22Rv1 (cell line): ENCODE results near the gene CNTNAP3.
"Not testable (repeated sequence)": the region's sequence is repeated elsewhere in the genome, so short reads cannot be mapped to it uniquely, and the experiment has no call there.

Experiments
- ZFX ChIP-seq: fragments of 450-650 bp; IDR thresholded peaks from 2 replicates; pipeline ENCODE4 v1.6.1; 2017; ENCODE audit warnings: antibody characterized with exemption, borderline replicate concordance
- TF ChIP-seq, protein P1 (sequence below): fragments of 450-650 bp; IDR thresholded peaks from 2 replicates; pipeline ENCODE4 v1.5.1; 2017; ENCODE audit warnings: mild to moderate bottlenecking

- TF ChIP-seq, protein P1, sequence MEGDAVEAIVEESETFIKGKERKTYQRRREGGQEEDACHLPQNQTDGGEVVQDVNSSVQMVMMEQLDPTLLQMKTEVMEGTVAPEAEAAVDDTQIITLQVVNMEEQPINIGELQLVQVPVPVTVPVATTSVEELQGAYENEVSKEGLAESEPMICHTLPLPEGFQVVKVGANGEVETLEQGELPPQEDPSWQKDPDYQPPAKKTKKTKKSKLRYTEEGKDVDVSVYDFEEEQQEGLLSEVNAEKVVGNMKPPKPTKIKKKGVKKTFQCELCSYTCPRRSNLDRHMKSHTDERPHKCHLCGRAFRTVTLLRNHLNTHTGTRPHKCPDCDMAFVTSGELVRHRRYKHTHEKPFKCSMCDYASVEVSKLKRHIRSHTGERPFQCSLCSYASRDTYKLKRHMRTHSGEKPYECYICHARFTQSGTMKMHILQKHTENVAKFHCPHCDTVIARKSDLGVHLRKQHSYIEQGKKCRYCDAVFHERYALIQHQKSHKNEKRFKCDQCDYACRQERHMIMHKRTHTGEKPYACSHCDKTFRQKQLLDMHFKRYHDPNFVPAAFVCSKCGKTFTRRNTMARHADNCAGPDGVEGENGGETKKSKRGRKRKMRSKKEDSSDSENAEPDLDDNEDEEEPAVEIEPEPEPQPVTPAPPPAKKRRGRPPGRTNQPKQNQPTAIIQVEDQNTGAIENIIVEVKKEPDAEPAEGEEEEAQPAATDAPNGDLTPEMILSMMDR, result not testable (repeated sequence)
- not testable (repeated sequence) for TF ChIP-seq ZFX
These were observed 259.1 kb downstream of the CNTNAP3 start for GRCh38 chr9:39028855-39029254.
